ENCODE results near the gene GNAI2. TPM values are rescaled to one million over a fixed set of nuclear protein-coding genes. Genes with fewer than 3 reads are reported as not detected.

Gene GNAI2
- total RNA-seq, 1 donor from 2014 or later = 281 TPM

DNA sequence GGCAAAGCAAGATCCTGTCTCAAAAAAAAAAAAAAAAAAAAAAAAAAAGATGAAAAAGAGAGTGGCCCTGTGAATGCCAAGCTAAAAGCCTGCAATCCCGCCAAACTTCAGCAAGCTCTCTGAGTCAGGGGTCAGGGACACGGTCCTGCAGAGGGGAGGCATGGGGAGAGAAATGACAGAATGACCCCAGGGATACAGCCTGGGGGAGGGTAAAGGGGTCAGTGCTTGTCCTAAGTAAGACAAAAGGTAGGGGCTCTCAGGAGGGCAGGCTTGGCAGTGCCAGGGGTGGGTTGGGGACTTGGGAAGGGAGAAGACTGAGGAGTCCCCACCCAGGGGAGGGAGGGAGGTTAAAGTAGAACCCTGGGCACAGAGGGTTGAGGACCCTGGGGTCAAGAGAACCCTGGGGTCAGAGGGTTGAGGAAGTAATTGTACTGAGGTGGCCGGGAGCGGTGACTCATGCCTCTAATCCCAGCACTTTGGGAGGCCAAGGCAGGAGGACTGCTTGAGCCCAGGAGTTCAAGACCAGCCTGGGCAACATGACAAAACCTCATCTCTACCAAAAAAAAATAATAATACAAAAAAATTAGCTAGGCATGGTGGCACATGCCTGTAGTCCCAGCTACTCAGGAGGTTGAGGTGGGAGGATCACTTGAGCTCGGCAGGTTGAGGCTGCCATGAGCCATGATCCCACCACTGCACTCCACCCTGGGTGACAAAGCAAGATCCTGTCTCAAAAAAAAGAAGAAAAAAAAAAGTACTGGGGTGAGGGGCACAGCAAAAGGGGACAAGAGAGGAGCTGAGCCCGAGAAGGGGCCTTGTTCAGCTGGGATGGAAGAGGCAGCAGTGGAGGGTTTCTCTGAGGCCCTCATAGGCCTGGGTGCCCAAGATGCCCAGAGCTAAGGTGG is 27.7 kb downstream of the GNAI2 start:
- Mint-ChIP-seq H3K27me3 (peaks cover 16% of the 10 kb centered on the region), H3K9me3 (no peaks in the 10 kb centered on the region), H3K27ac (no peak overlapping the region), H3K4me3 (no peak overlapping the region), H3K36me3 (ENCODE audit: low read depth) (peaks cover 3% of the 10 kb centered on the region), H3K4me1 (peaks cover 4% of the 10 kb centered on the region)
- intact Hi-C loops (cut with micrococcal nuclease) = no loop called here
- ATAC-seq (ENCODE audit: low read depth) = no peak
- ChIA-PET POLR2A (interaction anchor here (0.5 to 0.7 kb wide), 3 partner anchors 16 to 189 kb away, joined by 3 to 11 read pairs (median 3); no protein-coding TSS in a partner anchor), CTCF (interaction anchor here (0.9 to 1.6 kb wide), 2 partner anchors 37 to 69 kb away, joined by 3 to 6 read pairs; no protein-coding TSS in a partner anchor)
- TF ChIP-seq, protein P1, sequence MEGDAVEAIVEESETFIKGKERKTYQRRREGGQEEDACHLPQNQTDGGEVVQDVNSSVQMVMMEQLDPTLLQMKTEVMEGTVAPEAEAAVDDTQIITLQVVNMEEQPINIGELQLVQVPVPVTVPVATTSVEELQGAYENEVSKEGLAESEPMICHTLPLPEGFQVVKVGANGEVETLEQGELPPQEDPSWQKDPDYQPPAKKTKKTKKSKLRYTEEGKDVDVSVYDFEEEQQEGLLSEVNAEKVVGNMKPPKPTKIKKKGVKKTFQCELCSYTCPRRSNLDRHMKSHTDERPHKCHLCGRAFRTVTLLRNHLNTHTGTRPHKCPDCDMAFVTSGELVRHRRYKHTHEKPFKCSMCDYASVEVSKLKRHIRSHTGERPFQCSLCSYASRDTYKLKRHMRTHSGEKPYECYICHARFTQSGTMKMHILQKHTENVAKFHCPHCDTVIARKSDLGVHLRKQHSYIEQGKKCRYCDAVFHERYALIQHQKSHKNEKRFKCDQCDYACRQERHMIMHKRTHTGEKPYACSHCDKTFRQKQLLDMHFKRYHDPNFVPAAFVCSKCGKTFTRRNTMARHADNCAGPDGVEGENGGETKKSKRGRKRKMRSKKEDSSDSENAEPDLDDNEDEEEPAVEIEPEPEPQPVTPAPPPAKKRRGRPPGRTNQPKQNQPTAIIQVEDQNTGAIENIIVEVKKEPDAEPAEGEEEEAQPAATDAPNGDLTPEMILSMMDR (IDR thresholded peaks at IDR 0.05) = no peak
- DNase-seq = no peak

DNA sequence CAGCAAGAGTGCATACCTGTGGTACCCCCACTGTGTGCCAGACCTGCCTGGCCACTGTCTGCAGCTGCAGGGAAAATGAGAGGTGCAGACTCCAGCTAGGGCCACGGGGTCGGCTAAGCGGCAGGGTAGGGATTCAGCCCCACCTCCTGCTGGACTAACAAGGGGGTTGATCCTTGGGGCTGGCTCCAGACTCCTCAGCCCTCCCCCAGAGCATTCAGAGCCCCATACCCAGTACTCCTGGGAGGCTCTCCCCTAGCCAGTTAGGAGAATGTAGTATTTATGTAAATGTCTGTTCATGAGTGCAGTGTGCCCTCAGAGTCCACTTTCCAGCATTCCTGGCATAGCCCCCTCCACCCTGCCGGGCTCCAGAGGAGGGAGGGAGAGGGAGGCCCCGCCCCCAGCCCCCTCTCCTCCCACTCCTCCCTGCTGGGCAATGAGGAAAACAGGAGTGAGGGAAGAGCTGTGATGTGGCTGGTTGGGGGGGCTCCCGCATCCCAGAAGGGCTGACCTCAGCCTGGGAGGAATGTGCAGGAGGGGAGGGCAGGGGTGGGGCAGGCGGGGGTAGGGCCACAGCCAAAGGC is 28.5 kb downstream of the GNAI2 start:
- TF ChIP-seq, protein P1 (IDR thresholded peaks at IDR 0.05) = no peak
- POLR2A ChIA-PET = no interaction called here
- Mint-ChIP-seq H3K36me3 (ENCODE audit: low read depth) (no peaks in the 10 kb centered on the region), H3K4me1 (peaks cover 4% of the 10 kb centered on the region), H3K27me3 (peaks cover 16% of the 10 kb centered on the region), H3K27ac (no peak overlapping the region), H3K4me3 (no peak overlapping the region), H3K9me3 (no peaks in the 10 kb centered on the region)
- ATAC-seq (ENCODE audit: low read depth) = no peak
- no peak for DNase-seq
- intact Hi-C loops (cut with micrococcal nuclease) = no loop called here
- CTCF ChIA-PET = interaction anchor here (0.9 to 1.6 kb wide), 2 partner anchors 38 to 70 kb away, joined by 3 to 6 read pairs; no protein-coding TSS in a partner anchor

DNA sequence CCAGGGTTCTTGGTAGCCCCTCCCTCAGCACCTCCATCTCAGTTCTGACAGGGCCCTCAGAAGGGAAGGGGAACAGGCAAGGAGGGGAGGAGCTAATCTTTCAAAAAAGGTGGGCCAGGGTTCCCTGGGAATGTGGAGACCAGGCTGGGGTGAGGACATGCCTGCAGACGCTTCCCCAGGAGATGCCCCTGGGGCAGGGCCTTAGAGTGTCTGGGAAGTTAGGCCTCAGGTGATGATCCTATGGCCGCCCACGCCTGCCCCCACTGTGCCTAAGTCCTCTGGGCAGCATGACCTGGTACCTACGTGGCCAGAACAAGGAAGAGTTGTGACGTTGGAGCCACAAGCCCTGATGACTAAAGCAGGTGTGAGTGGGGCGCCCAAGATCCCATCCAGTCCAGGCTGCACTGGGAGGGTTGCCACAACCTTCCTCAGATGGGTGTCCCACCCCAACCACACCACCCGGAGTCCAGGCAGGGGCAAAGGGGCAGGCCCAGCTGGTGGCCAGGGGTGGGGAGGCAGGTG is 29.0 kb downstream of the GNAI2 start:
- ChIA-PET CTCF (no interaction called here), POLR2A (no interaction called here)
- ATAC-seq (ENCODE audit: low read depth) (no peak), DNase-seq (no peak)
- Mint-ChIP-seq H3K27ac (no peak overlapping the region), H3K4me1 (no peaks in the 10 kb centered on the region), H3K4me3 (no peak overlapping the region), H3K27me3 (peaks cover 16% of the 10 kb centered on the region), H3K36me3 (ENCODE audit: low read depth) (no peaks in the 10 kb centered on the region), H3K9me3 (no peaks in the 10 kb centered on the region)
- TF ChIP-seq, protein P1 (IDR thresholded peaks at IDR 0.05) = no peak
- intact Hi-C loops (cut with micrococcal nuclease) = no loop called here

DNA sequence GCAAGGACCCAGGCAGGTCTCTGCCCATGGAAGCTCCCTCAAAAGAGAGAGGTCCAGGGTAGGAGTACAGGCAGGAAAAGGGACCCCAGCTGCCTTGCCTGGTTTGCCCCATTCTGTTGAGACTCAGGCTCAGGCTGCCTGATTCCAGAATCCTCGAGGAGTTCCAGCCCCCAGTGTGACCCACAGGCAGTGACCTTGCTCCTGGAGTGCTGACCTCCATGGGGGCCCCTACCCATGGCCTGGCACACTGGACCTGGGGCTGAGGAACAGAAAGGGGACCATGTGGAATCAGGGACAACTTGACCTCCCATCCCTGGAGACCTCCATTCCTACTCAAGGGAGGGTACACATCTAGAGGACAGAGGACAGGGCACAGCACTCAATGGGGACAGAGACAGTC is 29.6 kb downstream of the GNAI2 start:
- no peak overlapping the region for H3K27ac Mint-ChIP-seq
- H3K9me3 Mint-ChIP-seq = no peaks in the 10 kb centered on the region
- TF ChIP-seq, protein P1 (IDR thresholded peaks at IDR 0.05) = no peak
- no peak for ATAC-seq (ENCODE audit: low read depth)
- no peaks in the 10 kb centered on the region for H3K4me1 Mint-ChIP-seq
- CTCF ChIA-PET = no interaction called here
- H3K27me3 Mint-ChIP-seq = peaks cover 16% of the 10 kb centered on the region
- DNase-seq = no peak
- H3K4me3 Mint-ChIP-seq = no peak overlapping the region
- H3K36me3 Mint-ChIP-seq (ENCODE audit: low read depth) = no peaks in the 10 kb centered on the region
- intact Hi-C loops (cut with micrococcal nuclease) = no loop called here
- POLR2A ChIA-PET = no interaction called here

DNA sequence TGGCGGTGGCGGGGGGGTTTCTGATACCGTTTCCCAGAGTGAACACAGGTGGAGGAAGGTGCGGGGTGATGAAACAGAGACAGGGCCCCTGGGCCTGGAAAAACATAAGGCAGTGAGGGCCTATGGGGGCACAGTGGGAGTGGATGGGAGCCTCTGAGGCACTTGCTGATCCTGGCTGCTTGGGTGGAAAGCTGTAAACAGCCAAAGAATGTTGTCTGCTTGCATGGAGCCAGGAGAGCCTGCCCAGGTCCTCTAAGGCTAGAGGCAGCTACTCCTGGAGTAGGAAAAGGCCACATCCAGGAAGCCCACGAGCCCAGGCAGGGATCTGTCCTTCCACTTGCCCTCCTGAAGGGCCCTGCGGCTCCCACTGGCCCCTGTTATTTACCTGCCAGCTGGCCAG is 30.0 kb downstream of the GNAI2 start:
- H3K4me3 Mint-ChIP-seq = no peak overlapping the region
- DNase-seq = no peak

More for the DNA sequence above, 30.0 kb downstream of the GNAI2 start:
- Mint-ChIP-seq H3K27ac (no peak overlapping the region), H3K27me3 (peaks cover 16% of the 10 kb centered on the region), H3K9me3 (no peaks in the 10 kb centered on the region), H3K4me1 (no peaks in the 10 kb centered on the region), H3K36me3 (ENCODE audit: low read depth) (no peaks in the 10 kb centered on the region)
- ChIA-PET CTCF (no interaction called here), POLR2A (no interaction called here)
- TF ChIP-seq, protein P1 (IDR thresholded peaks at IDR 0.05) = no peak
- intact Hi-C loops (cut with micrococcal nuclease) = no loop called here
- ATAC-seq (ENCODE audit: low read depth) = no peak
